Endothelial cell of umbilical vein (primary cell): ENCODE measurements around the gene DRAM1. TPM values are rescaled to one million over a fixed set of nuclear protein-coding genes. Genes with fewer than 3 reads are reported as not detected.

Experiments
- BruUV-seq: library from RNA; stranded (reverse); fragments of 400-500 nt; replicated peaks from 2 replicates; lab custom pipeline; 2021; lab: Mats Ljungman, UMichigan
- CTCF ChIA-PET: fragments of 300-600, 350-600 bp; sonication (Branson Sonifier 250); formaldehyde crosslinking; loops from one replicate; lab custom pipeline; 2021; ENCODE audit warnings: antibody characterized with exemption, inconsistent platforms; lab: Charles Lee
- POLR2A ChIA-PET: fragments of 300-600, 350-600 bp; sonication (Branson Sonifier 250); formaldehyde crosslinking; loops from one replicate; lab custom pipeline; 2021; ENCODE audit warnings: antibody characterized with exemption, inconsistent platforms; lab: Charles Lee
- DNase-seq: peaks from one replicate; pipeline ENCODE4 v3.0.0-alpha.2; 2011; ENCODE audit warnings: low read depth, low spot score
- FAIRE-seq: peaks from 2 replicates; lab custom pipeline; 2011; peaks lifted over from hg19 to GRCh38; lab: Jason Lieb, UNC
- H2AFZ ChIP-seq: 2 replicates; pipeline ENCODE4 v1.6.0; 2012; ENCODE audit warnings: low read depth, low read length, control low read depth, inconsistent platforms
- H3K27ac ChIP-seq: 2 replicates; pipeline ENCODE4 v1.5.1; 2011; ENCODE audit warnings: low read depth, mild to moderate bottlenecking, control low read depth, low read length, moderate library complexity; ENCODE audit not compliant: insufficient read depth
- H3K27me3 ChIP-seq, 2 experiments: 2 replicates each; pipeline versions ENCODE4 v1.6.0 to v1.6.1; 2011; ENCODE audit warnings: low read length in 2 of 2, mixed read lengths in 1 of 2; ENCODE audit not compliant: control insufficient read depth in 2 of 2, insufficient read depth in 2 of 2
- H3K36me3 ChIP-seq, 2 experiments: 2 replicates in 1 of 2; 3 replicates in 1 of 2; pipeline ENCODE4 v1.5.1; 2011; ENCODE audit warnings: low read length in 2 of 2, mild to moderate bottlenecking in 1 of 2, moderate library complexity in 1 of 2; ENCODE audit not compliant: control insufficient read depth in 2 of 2, insufficient read depth in 2 of 2; ENCODE audit errors: extremely low read depth in 1 of 2
- H3K4me1 ChIP-seq: 3 replicates; pipeline ENCODE4 v1.5.1; 2011; ENCODE audit warnings: mild to moderate bottlenecking, low read length; ENCODE audit not compliant: control insufficient read depth, insufficient read depth; ENCODE audit errors: extremely low read depth
- H3K4me2 ChIP-seq: 2 replicates; pipeline ENCODE4 v1.6.1; 2011; ENCODE audit warnings: low read length, control low read depth, mixed read lengths; ENCODE audit not compliant: insufficient read depth
- H3K4me3 ChIP-seq, 3 experiments: fragments of 200-600 bp in 1 of 3; sonication (generic), shearing (Covaris generic) in 1 of 3; replicated peaks in 1 of 3; 2 replicates each; pipeline ENCODE4 v1.5.1; 2011 to 2016; ENCODE audit warnings: control low read depth in 3 of 3, low read length in 3 of 3, mild to moderate bottlenecking in 2 of 3, inconsistent platforms in 1 of 3, low read depth in 1 of 3, moderate library complexity in 1 of 3; ENCODE audit not compliant: insufficient read depth in 1 of 3
- H3K79me2 ChIP-seq: 2 replicates; pipeline ENCODE4 v1.6.0; 2012; ENCODE audit warnings: low read length, inconsistent platforms; ENCODE audit not compliant: control insufficient read depth, insufficient read depth
- H3K9ac ChIP-seq: replicated peaks from 2 replicates; pipeline ENCODE3; 2011; ENCODE audit warnings: low read length, control low read depth; ENCODE audit not compliant: insufficient read depth; ENCODE audit errors: extremely low read depth
- H3K9me1 ChIP-seq: replicated peaks from 3 replicates; pipeline ENCODE4 v1.6.0; 2011; ENCODE audit warnings: mild to moderate bottlenecking, low read length; ENCODE audit not compliant: control insufficient read depth, insufficient read depth; ENCODE audit errors: extremely low read depth
- H3K9me3 ChIP-seq: replicated peaks from 2 replicates; pipeline ENCODE4 v1.5.1; 2012; ENCODE audit warnings: low read length, inconsistent platforms; ENCODE audit not compliant: control insufficient read depth, insufficient read depth
- H4K20me1 ChIP-seq: replicated peaks from 2 replicates; pipeline ENCODE3; 2011; ENCODE audit warnings: mild to moderate bottlenecking, low read length; ENCODE audit not compliant: control insufficient read depth, insufficient read depth; ENCODE audit errors: extremely low read depth
- CTCF ChIP-seq, 2 donors: IDR thresholded peaks; 1 replicate in 1 of 2; 2 replicates in 1 of 2; pipeline ENCODE4 v1.5.1; 2011; ENCODE audit warnings: low read length in 2 of 2, mild to moderate bottlenecking in 2 of 2, moderate library complexity in 2 of 2, control low read depth in 1 of 2, inconsistent platforms in 1 of 2, low read depth in 1 of 2; ENCODE audit not compliant: insufficient read depth in 1 of 2; ENCODE audit errors: extremely low read depth in 1 of 2
- EZH2 ChIP-seq: IDR thresholded peaks from 2 replicates; pipeline ENCODE4 v1.6.1; 2012; ENCODE audit warnings: borderline replicate concordance, low read depth, mild to moderate bottlenecking, moderate library complexity, low read length, inconsistent platforms; ENCODE audit not compliant: severe bottlenecking
- FOS ChIP-seq: IDR thresholded peaks from 2 replicates; pipeline ENCODE4 v1.6.1; 2011; ENCODE audit warnings: mild to moderate bottlenecking, low read length, moderate library complexity, borderline replicate concordance; ENCODE audit not compliant: insufficient read depth
- GATA2 ChIP-seq: IDR thresholded peaks from 2 replicates; pipeline ENCODE4 v1.7.0; 2011; ENCODE audit warnings: low read depth, mild to moderate bottlenecking, moderate library complexity, mixed read lengths, low read length; ENCODE audit not compliant: insufficient read length, insufficient read depth
- JUN ChIP-seq: IDR thresholded peaks from 2 replicates; pipeline ENCODE4 v1.6.1; 2011; ENCODE audit warnings: borderline replicate concordance, low read depth; ENCODE audit not compliant: insufficient read length, insufficient read depth
- MAX ChIP-seq: IDR thresholded peaks from 2 replicates; pipeline ENCODE4 v1.6.1; 2011; ENCODE audit not compliant: insufficient read depth, insufficient read length
- MYC ChIP-seq: IDR thresholded peaks from one replicate; pipeline ENCODE4 v1.6.1; 2011; ENCODE audit warnings: mild to moderate bottlenecking, low read depth, low read length
- dilution Hi-C: fragments of 300-500 bp; cut with MboI; formaldehyde crosslinking; loops from one replicate; pipeline ENCODE4 v1.15.0; 2019; ENCODE audit warnings: low sequenced_read_pairs; ENCODE audit not compliant: extremely low pct_ligation_motif_present
- intact Hi-C: fragments of 100-400 bp; cut with micrococcal nuclease; formaldehyde crosslinking; loops from one replicate; pipeline ENCODE4 v1.10.0; 2022
- polyA plus RNA-seq, 4 experiments: library from polyadenylated mRNA; depleted of rRNA in 3 of 4; stranded (reverse) in 3 of 4; unstranded in 1 of 4; fragments of >200 nt; gene quantifications; 2 replicates each; pipeline versions ENCODE4 v1.2.1 to v1.2.3, GENCODE V29; 2011 to 2012; ENCODE audit warnings: missing spikeins in 1 of 4
- total RNA-seq: library from RNA; stranded (reverse); gene quantifications from 2 replicates; pipeline ENCODE4 v1.2.3, GENCODE V29; 2021

DRAM1 gene
- total and polyA plus RNA-seq, 2 donors (not counting 3 experiments of a cell fraction or from before 2014, with no cell fraction given), result 24.6 to 46.3 TPM

- Histone ChIP-seq H3K27me3 (no peaks in the 10 kb centered on the region), H3K79me2 (no peaks in the 10 kb centered on the region), H3K4me3 (no peak overlapping the region), H3K4me1 (peaks cover 7% of the 10 kb centered on the region), H3K9ac (no peak overlapping the region), H3K4me2 (no peak overlapping the region), H3K27ac (no peak overlapping the region), H4K20me1 (no peaks in the 10 kb centered on the region), H3K9me1 (no peaks in the 10 kb centered on the region), H2AFZ (no peak overlapping the region), H3K9me3 (no peaks in the 10 kb centered on the region), H3K36me3 (no peaks in the 10 kb centered on the region)
- CTCF ChIA-PET, result interaction anchor here (0.6 kb wide), 1 partner anchor 931 kb away, joined by 4 read pairs; no protein-coding TSS in a partner anchor
- FAIRE-seq (no peak), DNase-seq (no peak)
- dilution Hi-C loops, result no loop called here
- intact Hi-C loops, result no loop called here
- BruUV-seq, result no TSS peak
- POLR2A ChIA-PET, result interaction anchor here (0.6 kb wide), 1 partner anchor 1711 kb away, joined by 3 read pairs; no protein-coding TSS in a partner anchor
- TF ChIP-seq CTCF (IDR thresholded peaks at IDR 0.05; ENCODE audit: extremely low read depth in 1 of 2, insufficient read depth in 1 of 2, low read depth in 1 of 2, low read length in 2 of 2), result no peak
- TF ChIP-seq JUN, result no peak
- TF ChIP-seq FOS, result no peak
- TF ChIP-seq MAX, result no peak
These were observed 68.8 kb downstream of the DRAM1 start for GRCh38 chr12:101946233-101946611.

GRCh38 chr12:101947316-101947715 lies 69.9 kb downstream of the DRAM1 start:
- no peaks in the 10 kb centered on the region for H3K36me3 ChIP-seq
- H3K9ac ChIP-seq, result no peak overlapping the region
- no peaks in the 10 kb centered on the region for H3K9me3 ChIP-seq
- H3K4me2 ChIP-seq, result no peak overlapping the region
- DNase-seq (no peak), FAIRE-seq (no peak)
- H3K27ac ChIP-seq, result no peak overlapping the region
- no peaks in the 10 kb centered on the region for H3K4me1 ChIP-seq
- dilution Hi-C loops, result no loop called here
- no peak for TF ChIP-seq MAX
- no peak for TF ChIP-seq CTCF (IDR thresholded peaks at IDR 0.05; ENCODE audit: extremely low read depth in 1 of 2, insufficient read depth in 1 of 2, low read depth in 1 of 2, low read length in 2 of 2)
- TF ChIP-seq GATA2, result no peak
- TF ChIP-seq JUN, result no peak
- no peak for TF ChIP-seq MYC
- no peak for TF ChIP-seq EZH2
- TF ChIP-seq FOS, result no peak
- H3K4me3 ChIP-seq, result no peak overlapping the region
- POLR2A ChIA-PET, result no interaction called here
- H3K79me2 ChIP-seq, result no peaks in the 10 kb centered on the region
- intact Hi-C loops, result no loop called here
- H4K20me1 ChIP-seq, result no peaks in the 10 kb centered on the region
- H3K27me3 ChIP-seq, result no peaks in the 10 kb centered on the region
- H2AFZ ChIP-seq, result no peak overlapping the region
- CTCF ChIA-PET, result interaction anchor here (0.8 kb wide), 1 partner anchor 538 kb away, joined by 4 read pairs; no protein-coding TSS in a partner anchor
- BruUV-seq, result no TSS peak
- H3K9me1 ChIP-seq, result no peaks in the 10 kb centered on the region
